ENCODE measurements around the gene PEA15.

DNA sequence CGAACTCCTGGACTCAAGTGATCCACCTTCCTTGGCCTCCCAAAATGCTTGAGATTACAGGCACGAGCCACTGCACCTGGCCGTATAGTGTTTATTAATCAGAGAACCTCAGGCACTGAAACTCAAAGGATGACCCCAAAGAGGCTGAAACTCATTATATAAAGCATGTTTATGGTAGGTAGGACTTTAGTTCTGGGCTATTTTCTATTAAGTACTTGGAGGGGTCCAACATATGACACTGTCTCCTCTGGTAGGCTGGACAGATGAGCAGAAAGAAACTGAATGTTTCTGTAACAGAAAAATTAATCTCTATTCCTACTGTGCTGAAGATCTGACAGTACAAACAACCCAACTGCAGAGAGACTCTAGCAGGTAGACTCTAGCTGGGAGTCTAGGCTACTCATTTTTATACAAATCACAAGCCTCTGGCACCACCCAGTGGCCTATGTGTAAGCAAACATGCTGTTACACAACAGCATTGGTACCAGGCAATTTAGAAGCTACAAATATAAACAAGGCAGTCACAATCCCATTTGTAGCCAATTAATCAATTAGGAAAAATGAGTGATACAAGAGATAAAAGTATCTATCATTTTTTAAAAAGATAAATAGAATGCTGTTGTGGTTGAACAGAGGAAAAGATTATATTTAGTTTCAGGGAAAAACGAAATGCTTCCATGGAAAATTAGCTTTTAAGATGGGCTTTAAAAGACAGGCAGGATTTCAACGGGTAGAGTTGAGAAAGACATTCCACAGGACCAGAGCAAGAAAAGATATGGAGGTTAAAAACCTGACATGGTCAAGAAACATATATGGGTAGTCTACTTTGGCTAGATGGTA is 46.7 kb downstream of the PEA15 start:
- TF ChIP-seq ZFX (IDR thresholded peaks at IDR 0.05; ENCODE audit: borderline replicate concordance) = no peak
- TF ChIP-seq, protein P1, sequence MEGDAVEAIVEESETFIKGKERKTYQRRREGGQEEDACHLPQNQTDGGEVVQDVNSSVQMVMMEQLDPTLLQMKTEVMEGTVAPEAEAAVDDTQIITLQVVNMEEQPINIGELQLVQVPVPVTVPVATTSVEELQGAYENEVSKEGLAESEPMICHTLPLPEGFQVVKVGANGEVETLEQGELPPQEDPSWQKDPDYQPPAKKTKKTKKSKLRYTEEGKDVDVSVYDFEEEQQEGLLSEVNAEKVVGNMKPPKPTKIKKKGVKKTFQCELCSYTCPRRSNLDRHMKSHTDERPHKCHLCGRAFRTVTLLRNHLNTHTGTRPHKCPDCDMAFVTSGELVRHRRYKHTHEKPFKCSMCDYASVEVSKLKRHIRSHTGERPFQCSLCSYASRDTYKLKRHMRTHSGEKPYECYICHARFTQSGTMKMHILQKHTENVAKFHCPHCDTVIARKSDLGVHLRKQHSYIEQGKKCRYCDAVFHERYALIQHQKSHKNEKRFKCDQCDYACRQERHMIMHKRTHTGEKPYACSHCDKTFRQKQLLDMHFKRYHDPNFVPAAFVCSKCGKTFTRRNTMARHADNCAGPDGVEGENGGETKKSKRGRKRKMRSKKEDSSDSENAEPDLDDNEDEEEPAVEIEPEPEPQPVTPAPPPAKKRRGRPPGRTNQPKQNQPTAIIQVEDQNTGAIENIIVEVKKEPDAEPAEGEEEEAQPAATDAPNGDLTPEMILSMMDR (IDR thresholded peaks at IDR 0.05) = peak; percentile 92
